RWPE2 (cell line): ENCODE measurements around the gene KCNJ16.

Source experiments
- ATAC-seq: fragments of 200-7000 bp; cut with Tn5 transposase; 3 replicates; pipeline ENCODE4 v1.9.1; 2021; ENCODE audit warnings: low read depth
- DNase-seq: peaks from one replicate; pipeline ENCODE4 v3.0.0-alpha.2; 2020; ENCODE audit warnings: low spot score
- H3K27ac ChIP-seq: fragments of 450-650 bp; 2 replicates; pipeline ENCODE4 v1.5.1; 2017; ENCODE audit warnings: mild to moderate bottlenecking; ENCODE audit not compliant: poor library complexity, severe bottlenecking
- H3K27me3 ChIP-seq: fragments of 250-450 bp; sonication (Bioruptor Pico); 2 replicates; pipeline ENCODE4 v1.5.1; 2021; ENCODE audit warnings: mild to moderate bottlenecking, moderate library complexity; ENCODE audit not compliant: insufficient read depth, poor library complexity, severe bottlenecking
- H3K36me3 ChIP-seq: fragments of 250-450 bp; sonication (Bioruptor Pico); 2 replicates; pipeline ENCODE4 v1.5.1; 2020; ENCODE audit warnings: low read depth, mild to moderate bottlenecking, moderate library complexity
- H3K4me1 ChIP-seq: fragments of 250-450 bp; sonication (Bioruptor Pico); 2 replicates; pipeline ENCODE4 v1.5.1; 2021; ENCODE audit warnings: mild to moderate bottlenecking, moderate library complexity; ENCODE audit not compliant: insufficient read depth, poor library complexity, severe bottlenecking
- H3K4me3 ChIP-seq: fragments of 250-450 bp; sonication (Bioruptor Pico); 2 replicates; pipeline ENCODE4 v1.5.1; 2021; ENCODE audit warnings: mild to moderate bottlenecking, moderate library complexity; ENCODE audit not compliant: severe bottlenecking
- H3K9me3 ChIP-seq: fragments of 250-450 bp; sonication (Bioruptor Pico); 2 replicates; pipeline ENCODE4 v1.5.1; 2021; ENCODE audit warnings: mild to moderate bottlenecking, moderate library complexity; ENCODE audit not compliant: severe bottlenecking
- CTCF ChIP-seq: fragments of 450-650 bp; IDR thresholded peaks from one replicate; pipeline ENCODE4 v1.5.1; 2017; ENCODE audit warnings: mild to moderate bottlenecking, moderate library complexity; ENCODE audit not compliant: poor library complexity, severe bottlenecking

Gene KCNJ16

GRCh38 chr17:70033165-70033564 lies 41.9 kb upstream of the KCNJ16 start:
- no peaks in the 10 kb centered on the region for H3K4me1 ChIP-seq
- DNase-seq (no peak), ATAC-seq (no peak)
- TF ChIP-seq CTCF: no peak
- no peaks in the 10 kb centered on the region for H3K9me3 ChIP-seq
- H3K27ac ChIP-seq: no peak overlapping the region
- H3K36me3 ChIP-seq: no peaks in the 10 kb centered on the region
- H3K27me3 ChIP-seq: no peaks in the 10 kb centered on the region
- H3K4me3 ChIP-seq: no peak overlapping the region

GRCh38 chr17:70034158-70034557 lies 40.9 kb upstream of the KCNJ16 start:
- ATAC-seq (no peak), DNase-seq (no peak)
- H3K9me3 ChIP-seq: no peaks in the 10 kb centered on the region
- no peaks in the 10 kb centered on the region for H3K27me3 ChIP-seq
- H3K4me3 ChIP-seq: no peak overlapping the region
- TF ChIP-seq CTCF: no peak
- no peaks in the 10 kb centered on the region for H3K36me3 ChIP-seq
- H3K4me1 ChIP-seq: no peaks in the 10 kb centered on the region
- no peak overlapping the region for H3K27ac ChIP-seq

GRCh38 chr17:70037498-70037897 lies 37.5 kb upstream of the KCNJ16 start:
- H3K27me3 ChIP-seq: no peaks in the 10 kb centered on the region
- H3K4me3 ChIP-seq: no peak overlapping the region
- no peak for ATAC-seq
- no peaks in the 10 kb centered on the region for H3K9me3 ChIP-seq
- peaks cover 10% of the 10 kb centered on the region for H3K4me1 ChIP-seq
- H3K36me3 ChIP-seq: no peaks in the 10 kb centered on the region
- no peak for DNase-seq
- H3K27ac ChIP-seq: no peak overlapping the region
- TF ChIP-seq CTCF: no peak

GRCh38 chr17:70040336-70040735 lies 34.7 kb upstream of the KCNJ16 start:
- no peak for TF ChIP-seq CTCF
- Histone ChIP-seq H3K27me3 (no peaks in the 10 kb centered on the region), H3K4me1 (peaks cover 10% of the 10 kb centered on the region)

GRCh38 chr17:70041061-70041460 lies 34.0 kb upstream of the KCNJ16 start:
- TF ChIP-seq CTCF: no peak
- Histone ChIP-seq H3K27me3 (no peaks in the 10 kb centered on the region), H3K27ac (no peak overlapping the region), H3K4me3 (no peak overlapping the region), H3K36me3 (no peaks in the 10 kb centered on the region), H3K4me1 (peaks cover 10% of the 10 kb centered on the region), H3K9me3 (no peaks in the 10 kb centered on the region)
- no peak for ATAC-seq
- no peak for DNase-seq

More at GRCh38 chr17:70040336-70040735, 34.7 kb upstream of the KCNJ16 start:
- Histone ChIP-seq H3K9me3 (no peaks in the 10 kb centered on the region), H3K36me3 (no peaks in the 10 kb centered on the region), H3K4me3 (no peak overlapping the region), H3K27ac (no peak overlapping the region)
- DNase-seq: no peak
- ATAC-seq: peak; percentile 96
